K562 (cell line): ENCODE results near the gene PIGM.

Experiments used
- CTCF ChIP-seq, 3 experiments: IDR thresholded peaks in 2 of 3; conservative IDR thresholded peaks in 1 of 3; 2 replicates each; pipeline ENCODE4 v1.5.1; 2011 to 2012; ENCODE audit warnings: low read length in 3 of 3, mild to moderate bottlenecking in 3 of 3, control low read depth in 2 of 3, improper control_type of control experiment in 1 of 3, inconsistent platforms in 1 of 3, low read depth in 1 of 3, mixed read lengths in 1 of 3, moderate library complexity in 1 of 3; ENCODE audit not compliant: insufficient read depth in 2 of 3
- HMGN3 ChIP-seq: IDR thresholded peaks from 2 replicates; pipeline ENCODE4 v1.6.1; 2011; ENCODE audit warnings: borderline replicate concordance, low read depth, mild to moderate bottlenecking, mixed read lengths, low read length; ENCODE audit not compliant: insufficient read length; ENCODE audit errors: extremely low read depth
- LEF1 ChIP-seq: fragments of 450-650 bp; IDR thresholded peaks from 2 replicates; pipeline ENCODE4 v1.6.1; 2016; ENCODE audit warnings: mild to moderate bottlenecking
- NFIC ChIP-seq: fragments of 450-650 bp; IDR thresholded peaks from 2 replicates; pipeline ENCODE4 v1.6.1; 2017; ENCODE audit warnings: mild to moderate bottlenecking, inconsistent platforms
- SMARCC2 ChIP-seq: fragments of 450-650 bp; IDR thresholded peaks from 2 replicates; pipeline ENCODE4 v1.6.1; 2017; ENCODE audit warnings: antibody characterized with exemption, moderate library complexity, mild to moderate bottlenecking, low read depth
- SMC3 ChIP-seq: conservative IDR thresholded peaks from 2 replicates; pipeline ENCODE4 v1.6.1; 2011; ENCODE audit warnings: low read depth, low read length, improper control_type of control experiment; ENCODE audit not compliant: insufficient read depth
- TAF15 ChIP-seq: fragments of 200-400 bp; formaldehyde crosslinking; IDR thresholded peaks from 2 replicates; pipeline ENCODE4 v1.6.1; 2017; ENCODE audit warnings: mild to moderate bottlenecking, low read depth, low read length, moderate library complexity
- TOE1 ChIP-seq, 2 experiments: fragments of 450-650 bp in 1 of 2; sonication (generic) in 1 of 2; formaldehyde crosslinking in 1 of 2; IDR thresholded peaks; 2 replicates each; pipeline versions ENCODE4 v1.7.1 to v1.8.0; 2016 to 2022; ENCODE audit warnings: borderline replicate concordance in 2 of 2, mild to moderate bottlenecking in 2 of 2, antibody characterized with exemption in 1 of 2, inconsistent platforms in 1 of 2, low read depth in 1 of 2, missing genetic modification reagents in 1 of 2, moderate library complexity in 1 of 2
- ZNF134 ChIP-seq: fragments of 250-450 bp; sonication (Bioruptor Pico); conservative IDR thresholded peaks from 2 replicates; pipeline ENCODE4 v1.4.0; 2020
- ZNF253 ChIP-seq: fragments of 250-450 bp; sonication (Bioruptor Pico); conservative IDR thresholded peaks from 2 replicates; pipeline ENCODE4 v1.6.1; 2021; ENCODE audit warnings: mild to moderate bottlenecking
- ZNF740 ChIP-seq, 3 experiments: fragments of 200-800 bp in 1 of 3; sonication (Bioruptor generic) in 1 of 3; sonication (generic) in 1 of 3; formaldehyde crosslinking in 1 of 3; IDR thresholded peaks; 2 replicates each; pipeline versions ENCODE4 v1.6.1 to v1.8.0; 2016 to 2022; ENCODE audit warnings: mild to moderate bottlenecking in 2 of 3, missing compliant biosample characterization in 2 of 3, missing genetic modification characterization in 2 of 3, missing genetic modification reagents in 1 of 3
- TF ChIP-seq, protein P1 (sequence below): fragments of 150-350 bp; conservative IDR thresholded peaks from 2 replicates; pipeline ENCODE4 v1.6.1; 2014; ENCODE audit warnings: low read length

DNA sequence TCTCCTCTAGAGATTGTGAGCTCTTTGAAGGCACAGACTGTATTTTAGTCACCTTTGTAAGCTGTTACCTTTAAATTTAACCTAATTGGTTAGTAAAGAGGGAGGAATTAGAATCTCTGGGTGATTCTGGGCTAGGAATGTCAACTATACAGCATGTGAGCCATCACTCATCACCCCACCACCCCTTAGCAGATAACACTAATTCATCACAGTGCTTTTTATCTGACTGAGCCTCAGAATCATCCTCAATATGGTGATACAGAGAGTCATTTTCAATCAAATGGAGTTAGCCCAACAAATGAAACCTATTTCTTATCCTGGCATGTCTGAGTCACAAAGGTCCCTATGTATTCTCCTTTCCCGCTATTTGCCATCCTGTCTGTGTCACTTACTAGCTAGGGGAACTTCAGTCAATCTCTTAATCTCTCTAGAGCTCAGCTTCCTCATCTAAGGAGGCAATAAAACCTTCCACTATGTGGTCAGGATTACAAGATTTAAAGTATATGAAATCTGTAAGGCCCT, 24.9 kb upstream of the PIGM start:
- TF ChIP-seq HMGN3 (no peak), CTCF (IDR thresholded peaks at IDR 0.05 in 2 of 3, conservative IDR thresholded peaks at IDR 0.05 in 1 of 3; ENCODE audit: insufficient read depth in 2 of 3, low read depth in 1 of 3, low read length in 3 of 3) (no peak), ZNF134 (CRISPR knock-in tag) (no peak), ZNF740 (CRISPR knock-in tag; IDR thresholded peaks at IDR 0.05) (no peak), ZNF740 (tag; IDR thresholded peaks at IDR 0.05) (no peak), SMARCC2 (no peak), TOE1 (IDR thresholded peaks at IDR 0.05; ENCODE audit: borderline replicate concordance) (no peak), TOE1 (CRISPR knock-in tag; IDR thresholded peaks at IDR 0.05; ENCODE audit: borderline replicate concordance, low read depth) (no peak), NFIC (no peak), LEF1 (no peak), TAF15 (no peak), ZNF253 (CRISPR knock-in tag) (no peak), SMC3 (no peak)
- TF ChIP-seq, protein P1, sequence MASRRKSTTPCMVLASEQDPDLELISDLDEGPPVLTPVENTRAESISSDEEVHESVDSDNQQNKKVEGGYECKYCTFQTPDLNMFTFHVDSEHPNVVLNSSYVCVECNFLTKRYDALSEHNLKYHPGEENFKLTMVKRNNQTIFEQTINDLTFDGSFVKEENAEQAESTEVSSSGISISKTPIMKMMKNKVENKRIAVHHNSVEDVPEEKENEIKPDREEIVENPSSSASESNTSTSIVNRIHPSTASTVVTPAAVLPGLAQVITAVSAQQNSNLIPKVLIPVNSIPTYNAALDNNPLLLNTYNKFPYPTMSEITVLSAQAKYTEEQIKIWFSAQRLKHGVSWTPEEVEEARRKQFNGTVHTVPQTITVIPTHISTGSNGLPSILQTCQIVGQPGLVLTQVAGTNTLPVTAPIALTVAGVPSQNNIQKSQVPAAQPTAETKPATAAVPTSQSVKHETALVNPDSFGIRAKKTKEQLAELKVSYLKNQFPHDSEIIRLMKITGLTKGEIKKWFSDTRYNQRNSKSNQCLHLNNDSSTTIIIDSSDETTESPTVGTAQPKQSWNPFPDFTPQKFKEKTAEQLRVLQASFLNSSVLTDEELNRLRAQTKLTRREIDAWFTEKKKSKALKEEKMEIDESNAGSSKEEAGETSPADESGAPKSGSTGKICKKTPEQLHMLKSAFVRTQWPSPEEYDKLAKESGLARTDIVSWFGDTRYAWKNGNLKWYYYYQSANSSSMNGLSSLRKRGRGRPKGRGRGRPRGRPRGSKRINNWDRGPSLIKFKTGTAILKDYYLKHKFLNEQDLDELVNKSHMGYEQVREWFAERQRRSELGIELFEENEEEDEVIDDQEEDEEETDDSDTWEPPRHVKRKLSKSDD = no peak
